ENCODE measurements around the gene FOXA2. TPM values are rescaled to one million over a fixed set of nuclear protein-coding genes. Genes with fewer than 3 reads are reported as not detected.

Gene FOXA2
- total RNA-seq, 2 donors from 2014 or later = 0.49 TPM; not detected in 1

GRCh38 chr20:22548040-22548439 lies 36.3 kb downstream of the FOXA2 start:
- DNase-seq (ENCODE audit: low spot score) = no peak
- no peak for TF ChIP-seq CTCF (IDR thresholded peaks at IDR 0.05)
- Histone ChIP-seq H3K4me3 (no peak overlapping the region), H3K4me1 (ENCODE audit: control insufficient read depth in 1 of 2, low read depth in 2 of 2) (no peaks in the 10 kb centered on the region), H3K27ac (no peak overlapping the region), H3K27me3 (replicated peaks; ENCODE audit: insufficient read depth) (no peaks in the 10 kb centered on the region), H3K9me3 (no peaks in the 10 kb centered on the region), H3K36me3 (no peaks in the 10 kb centered on the region)
- ATAC-seq (ENCODE audit: insufficient number of reproducible peaks, low FRiP score, low read depth) = no peak

- Histone ChIP-seq H3K4me3 (no peak overlapping the region), H3K27ac (no peak overlapping the region), H3K27me3 (replicated peaks; ENCODE audit: insufficient read depth) (no peaks in the 10 kb centered on the region), H3K4me1 (ENCODE audit: control insufficient read depth in 1 of 2, low read depth in 2 of 2) (no peaks in the 10 kb centered on the region), H3K9me3 (no peaks in the 10 kb centered on the region), H3K36me3 (no peaks in the 10 kb centered on the region)
- DNase-seq (ENCODE audit: low spot score) (no peak), ATAC-seq (ENCODE audit: insufficient number of reproducible peaks, low FRiP score, low read depth) (no peak)
- no peak for TF ChIP-seq CTCF (IDR thresholded peaks at IDR 0.05)
These were observed 38.0 kb downstream of the FOXA2 start for GRCh38 chr20:22546344-22546743.

GRCh38 chr20:22545045-22545444 lies 39.3 kb downstream of the FOXA2 start:
- no peaks in the 10 kb centered on the region for H3K27me3 ChIP-seq (replicated peaks; ENCODE audit: insufficient read depth)
- no peaks in the 10 kb centered on the region for H3K4me1 ChIP-seq (ENCODE audit: control insufficient read depth in 1 of 2, low read depth in 2 of 2)
- no peak overlapping the region for H3K4me3 ChIP-seq
- DNase-seq (ENCODE audit: low spot score) = no peak
- ATAC-seq (ENCODE audit: insufficient number of reproducible peaks, low FRiP score, low read depth) = no peak
- no peak for TF ChIP-seq CTCF (IDR thresholded peaks at IDR 0.05)
- no peaks in the 10 kb centered on the region for H3K9me3 ChIP-seq
- H3K36me3 ChIP-seq = no peaks in the 10 kb centered on the region
- H3K27ac ChIP-seq = no peak overlapping the region

GRCh38 chr20:22544462-22544861 lies 39.9 kb downstream of the FOXA2 start:
- no peak for TF ChIP-seq CTCF (IDR thresholded peaks at IDR 0.05)

GRCh38 chr20:22542427-22542826 lies 41.9 kb downstream of the FOXA2 start:
- no peak overlapping the region for H3K4me3 ChIP-seq
- H3K27ac ChIP-seq = no peak overlapping the region
- TF ChIP-seq CTCF (IDR thresholded peaks at IDR 0.05) = no peak
- H3K4me1 ChIP-seq (ENCODE audit: control insufficient read depth in 1 of 2, low read depth in 2 of 2) = no peaks in the 10 kb centered on the region
- DNase-seq (ENCODE audit: low spot score) (no peak), ATAC-seq (ENCODE audit: insufficient number of reproducible peaks, low FRiP score, low read depth) (no peak)
- H3K9me3 ChIP-seq = no peaks in the 10 kb centered on the region
- no peaks in the 10 kb centered on the region for H3K27me3 ChIP-seq (replicated peaks; ENCODE audit: insufficient read depth)
- H3K36me3 ChIP-seq = no peaks in the 10 kb centered on the region

More at GRCh38 chr20:22544462-22544861, 39.9 kb downstream of the FOXA2 start:
- Histone ChIP-seq H3K9me3 (no peaks in the 10 kb centered on the region), H3K36me3 (no peaks in the 10 kb centered on the region), H3K4me3 (no peak overlapping the region), H3K4me1 (ENCODE audit: control insufficient read depth in 1 of 2, low read depth in 2 of 2) (no peaks in the 10 kb centered on the region), H3K27me3 (replicated peaks; ENCODE audit: insufficient read depth) (no peaks in the 10 kb centered on the region), H3K27ac (no peak overlapping the region)
- no peak for DNase-seq (ENCODE audit: low spot score)
- no peak for ATAC-seq (ENCODE audit: insufficient number of reproducible peaks, low FRiP score, low read depth)

All from thoracic aorta (tissue), 2 donors.